GM19351 (cell line): Measurements from ENCODE around the gene C6orf15.
A peak's percentile ranks its signal among the peaks of the same experiment; 100 is the strongest.

Experiments
- ATAC-seq: cut with Tn5 transposase; IDR thresholded peaks from one replicate; pipeline ENCODE4 v1.9.1; 2021; ENCODE audit warnings: mild to moderate bottlenecking, moderate library complexity; ENCODE audit not compliant: unreplicated experiment

The C6orf15 gene

DNA sequence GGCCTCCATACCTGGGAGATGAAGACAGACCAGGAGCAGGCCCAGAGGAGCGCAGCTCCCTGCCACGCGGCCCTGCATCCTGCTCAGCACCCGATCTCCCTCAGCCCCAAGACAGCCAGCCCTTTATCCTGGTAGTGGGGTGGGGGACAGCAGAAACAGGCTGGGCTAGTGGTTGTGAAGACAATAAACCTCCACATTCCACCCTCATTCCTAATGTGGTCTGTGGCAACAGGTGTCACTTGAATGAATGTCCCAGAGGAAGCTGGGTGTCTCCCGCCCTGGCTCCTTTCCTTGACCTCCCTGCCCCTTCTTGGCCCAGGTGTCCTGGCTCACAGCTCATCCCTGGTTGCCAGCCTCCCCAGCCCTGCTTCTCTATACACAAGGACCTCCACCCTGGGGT, at the start of gene C6orf15:
Gene C6orf15 (minus strand): TSS at position 98 of the 400 bp plus-strand sequence. CDS start 20 bp downstream, at position 78.
- no peak for ATAC-seq

DNA sequence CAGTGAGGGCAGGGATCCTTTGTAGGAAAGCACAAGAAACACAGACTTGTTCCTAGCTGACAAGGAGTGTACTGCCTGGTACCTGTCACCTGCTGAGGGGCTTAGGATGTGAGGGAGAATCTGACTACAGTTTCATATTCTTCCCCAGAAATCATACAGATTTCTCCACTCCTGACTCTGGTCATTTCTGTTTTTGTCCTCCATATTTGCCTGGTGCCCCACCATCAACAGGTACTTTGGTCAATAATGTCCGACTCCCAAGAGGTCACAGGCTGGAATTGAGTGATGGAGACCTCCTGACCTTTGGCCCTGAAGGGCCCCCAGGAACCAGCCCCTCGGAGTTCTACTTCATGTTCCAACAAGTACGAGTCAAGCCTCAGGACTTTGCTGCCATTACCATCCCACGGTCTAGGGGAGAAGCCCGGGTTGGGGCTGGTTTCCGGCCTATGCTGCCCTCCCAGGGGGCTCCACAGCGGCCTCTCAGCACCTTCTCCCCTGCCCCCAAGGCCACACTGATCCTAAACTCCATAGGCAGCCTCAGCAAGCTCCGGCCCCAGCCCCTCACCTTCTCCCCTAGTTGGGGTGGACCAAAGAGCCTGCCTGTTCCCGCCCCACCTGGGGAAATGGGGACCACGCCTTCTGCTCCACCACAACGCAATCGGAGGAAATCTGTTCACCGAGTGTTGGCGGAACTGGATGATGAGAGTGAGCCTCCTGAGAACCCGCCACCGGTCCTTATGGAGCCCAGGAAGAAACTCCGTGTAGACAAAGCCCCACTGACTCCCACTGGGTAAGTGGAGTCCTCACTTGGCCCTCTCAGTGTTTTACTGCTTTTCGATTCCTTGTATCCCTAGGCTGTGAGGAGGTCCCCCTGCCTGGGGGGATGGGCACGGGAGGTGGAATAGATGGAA, 49.1 kb upstream of the C6orf15 start:
- no peak for ATAC-seq

DNA sequence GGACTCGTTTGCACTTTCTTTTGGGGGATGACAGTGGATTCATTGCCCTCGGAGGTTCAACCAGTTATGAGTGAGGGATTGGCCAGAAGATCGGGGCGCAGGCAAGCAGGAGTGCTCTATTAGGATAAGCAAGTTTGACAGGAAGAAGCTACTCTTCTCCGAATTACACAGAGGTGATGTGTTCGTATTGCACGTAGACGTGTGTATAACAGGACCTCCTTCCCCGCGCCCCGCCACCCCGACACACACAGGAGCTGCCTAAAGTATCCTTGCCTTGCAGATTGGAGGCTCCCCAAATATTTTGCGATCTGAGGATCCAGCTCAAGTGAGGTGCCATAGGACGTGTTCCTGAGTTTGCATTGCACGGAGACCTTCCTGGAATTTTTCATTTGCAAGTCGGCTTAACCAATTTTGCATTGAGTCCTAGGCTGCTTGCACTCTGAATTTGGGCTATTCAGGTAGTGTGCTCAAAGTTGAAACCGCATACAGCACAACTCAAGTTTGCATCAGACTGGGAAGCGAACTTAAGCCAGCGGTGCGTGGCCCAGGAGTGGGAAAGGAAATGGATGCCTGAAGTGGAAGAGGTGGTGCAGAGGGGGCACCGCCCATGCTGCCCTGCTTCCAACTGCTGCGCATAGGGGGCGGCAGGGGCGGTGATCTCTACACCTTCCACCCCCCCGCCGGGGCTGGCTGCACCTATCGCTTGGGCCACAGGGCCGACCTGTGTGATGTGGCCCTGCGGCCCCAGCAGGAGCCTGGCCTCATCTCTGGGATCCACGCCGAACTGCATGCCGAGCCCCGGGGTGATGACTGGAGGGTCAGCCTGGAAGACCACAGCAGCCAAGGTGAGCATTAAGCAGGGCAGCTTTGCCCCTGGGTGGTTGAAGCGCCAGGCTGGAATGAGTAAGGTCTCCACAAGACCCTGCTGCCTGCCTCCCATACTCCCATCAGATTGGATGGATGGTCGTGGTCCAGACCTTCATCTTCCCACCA, 46.8 kb upstream of the C6orf15 start:
- ATAC-seq: peak; percentile 5

DNA sequence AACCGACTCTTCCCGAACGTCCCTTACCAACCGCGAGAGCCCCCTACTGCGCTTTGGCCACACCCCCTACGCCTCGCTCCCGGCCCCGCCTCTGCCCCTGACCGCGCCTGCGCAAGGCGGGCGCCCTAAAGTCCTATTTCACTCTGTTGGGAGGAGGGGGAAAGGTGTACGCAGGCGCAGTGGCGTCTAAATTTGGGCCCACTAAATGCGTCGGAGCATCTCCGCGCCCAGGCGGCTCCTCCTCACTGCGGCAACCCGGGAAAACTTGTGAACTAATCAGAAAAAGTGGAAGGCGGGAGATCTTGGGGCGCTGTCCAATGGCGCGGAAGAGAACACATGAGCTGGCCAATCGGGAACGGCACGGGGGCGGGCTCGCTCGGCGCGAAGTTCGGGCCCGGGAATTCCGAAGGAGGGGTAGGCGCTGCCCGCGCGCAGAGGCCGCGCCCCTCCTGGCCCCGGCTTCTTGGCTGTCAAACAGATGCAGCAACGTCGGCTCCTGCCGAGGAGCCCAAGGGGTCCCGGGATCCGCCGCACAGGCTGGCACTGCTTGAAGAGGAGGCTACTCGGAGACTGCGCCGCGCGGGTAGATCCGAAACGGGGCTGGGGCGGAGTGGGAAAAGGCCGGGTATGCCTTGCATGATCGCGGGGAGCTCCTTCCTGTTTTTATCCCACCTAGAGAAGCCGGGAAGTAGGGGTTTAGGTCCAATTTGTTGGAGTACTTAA, 45.9 kb upstream of the C6orf15 start, which contains the start of gene TCF19:
Gene TCF19 (plus strand): TSS at position 450 of the 723 bp plus-strand sequence. CDS start 881 bp downstream, outside the sequence.
- ATAC-seq: peak; percentile 83

DNA sequence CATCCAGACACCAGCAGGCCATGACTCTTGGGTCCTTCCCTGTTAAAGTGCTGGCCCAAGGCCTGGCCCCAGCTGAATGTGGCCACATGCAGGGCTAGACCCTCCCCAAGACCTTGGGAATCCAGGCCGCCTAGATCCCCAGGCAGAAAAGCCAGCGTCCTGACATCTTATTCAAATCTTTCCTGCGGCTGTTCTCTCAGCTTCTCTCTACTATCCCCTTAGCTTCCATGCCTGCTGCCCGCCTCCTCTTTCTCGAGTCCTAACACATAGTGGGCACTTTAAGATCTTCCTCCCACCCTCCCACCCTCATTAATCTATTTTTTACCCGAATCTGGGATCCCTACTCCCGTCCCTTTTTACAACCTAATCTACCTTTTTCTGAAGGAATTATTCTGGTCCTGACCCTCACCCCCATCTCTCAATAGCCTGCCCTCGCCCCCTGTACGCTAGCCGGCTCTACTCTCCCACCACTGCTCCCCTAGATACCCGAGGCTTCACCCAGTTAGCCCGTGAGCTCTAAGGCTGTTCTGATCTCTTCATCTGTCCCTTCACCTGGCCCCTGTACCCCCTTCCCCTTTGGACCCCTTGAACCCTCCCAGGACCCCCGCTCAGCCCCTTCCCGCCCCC, 45.3 kb upstream of the C6orf15 start, which contains the start of gene CCHCR1:
Gene CCHCR1 (minus strand): TSS at position 290 of the 627 bp plus-strand sequence. CDS start 202 bp downstream, at position 88.
- ATAC-seq: peak; percentile 13

DNA sequence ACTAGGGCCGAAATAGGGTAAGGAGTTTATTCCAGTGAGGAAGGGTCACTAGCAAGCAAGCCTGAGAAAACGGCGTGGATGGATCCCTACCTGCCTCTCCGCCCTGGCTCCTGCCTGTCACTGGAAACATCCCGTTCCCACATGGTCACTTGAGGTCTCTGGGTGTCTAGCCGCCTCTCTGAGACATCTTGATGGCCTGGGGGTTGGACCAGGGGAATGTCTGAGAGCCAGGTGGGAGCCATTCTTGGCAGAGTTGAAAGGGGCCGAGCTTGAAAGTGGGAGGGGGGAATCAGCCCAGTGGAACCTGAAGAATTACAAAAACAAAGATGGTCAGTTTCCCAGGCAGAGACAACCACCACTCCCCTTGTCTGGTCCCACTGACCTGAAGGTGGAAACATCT, 44.3 kb upstream of the C6orf15 start:
- ATAC-seq: no peak

DNA sequence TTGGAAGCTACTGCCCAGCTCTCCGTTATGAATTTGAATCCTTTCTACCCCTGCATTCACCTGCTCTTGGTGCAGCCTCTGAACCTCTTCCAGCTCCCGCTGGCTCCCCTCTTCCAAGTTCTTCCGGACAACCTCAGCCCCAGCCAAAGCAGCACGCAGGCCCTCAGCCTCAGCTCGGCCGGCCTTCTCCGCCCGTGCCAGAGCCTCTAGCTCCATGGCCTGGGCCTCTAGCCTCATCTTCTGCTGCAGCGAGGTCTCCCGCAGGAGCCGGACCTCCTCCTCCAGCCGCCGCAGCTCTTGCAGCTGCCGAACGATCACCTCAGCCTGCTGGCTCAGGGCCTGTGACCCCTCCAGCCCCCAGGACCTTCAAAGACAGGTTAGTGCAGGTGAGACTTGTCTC, 42.1 kb upstream of the C6orf15 start:
- no peak for ATAC-seq

DNA sequence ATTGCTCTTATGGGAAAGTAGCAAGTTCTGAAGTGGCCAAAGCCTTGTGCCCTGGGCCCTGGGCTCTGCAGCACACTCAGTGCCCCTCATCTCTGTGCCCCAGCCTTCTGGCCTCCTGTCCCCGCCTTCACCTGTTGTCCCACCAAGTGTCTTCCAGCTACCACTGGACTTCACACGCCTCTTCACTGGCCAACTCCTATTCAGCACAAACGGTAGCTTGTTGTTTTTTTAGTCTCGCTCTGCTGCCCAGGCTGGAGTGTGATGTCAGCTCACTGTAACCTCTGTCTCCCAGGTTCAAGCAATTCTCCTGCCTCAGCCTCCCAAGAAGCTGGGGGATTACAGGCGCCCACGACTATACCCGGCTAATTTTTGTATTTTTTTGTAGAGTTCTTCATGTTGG, 40.4 kb upstream of the C6orf15 start:
- ATAC-seq: no peak

DNA sequence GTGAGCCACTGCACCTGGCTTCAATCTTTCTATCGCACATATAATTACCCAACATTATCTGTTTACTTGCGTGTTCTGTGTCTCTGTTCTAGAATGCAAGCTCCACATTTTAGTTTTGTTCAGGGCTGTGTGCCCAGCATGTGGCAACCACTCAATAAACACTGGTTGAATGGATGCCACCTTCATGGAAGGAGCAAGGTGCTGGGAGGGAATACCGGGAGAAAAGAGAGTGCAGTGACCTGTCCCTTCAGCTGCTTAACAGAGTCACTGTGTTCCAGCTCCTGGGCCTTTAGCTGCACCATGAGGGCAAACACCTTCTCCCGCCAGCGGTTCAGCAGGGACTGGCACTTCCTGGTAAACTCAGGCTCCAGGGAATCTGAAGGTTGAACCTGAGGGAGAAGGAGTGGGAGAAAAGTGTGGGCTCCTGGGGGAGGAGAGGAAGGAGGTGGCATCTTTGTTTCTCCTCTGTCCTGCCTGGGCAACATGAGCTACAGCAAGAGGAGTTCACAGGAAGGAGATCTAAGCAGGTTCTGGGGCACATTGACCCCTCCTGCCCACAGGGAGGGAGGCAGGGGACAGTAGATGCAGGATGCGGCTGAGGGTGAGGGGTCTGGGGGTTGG, 37.6 kb upstream of the C6orf15 start:
- ATAC-seq: no peak

DNA sequence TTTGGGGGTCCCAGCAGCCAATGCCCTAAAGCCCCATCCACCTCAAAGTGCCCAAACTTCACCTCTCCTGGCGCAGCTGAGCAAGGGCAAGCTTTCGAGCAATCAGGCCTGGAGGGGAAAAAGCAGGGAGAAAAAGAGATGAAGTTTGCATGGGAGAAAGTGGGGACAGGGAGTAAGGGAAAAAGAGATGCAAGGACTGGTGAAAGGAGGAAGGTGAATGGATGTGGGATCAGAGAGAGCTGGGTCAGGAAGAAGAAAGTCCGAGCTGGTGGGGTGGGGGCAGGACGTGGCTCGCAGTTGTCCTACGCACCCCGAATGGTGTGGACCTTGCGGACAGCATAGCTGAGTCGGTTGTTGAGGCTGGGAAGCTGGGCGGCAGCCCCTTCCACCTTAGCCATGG, 33.0 kb upstream of the C6orf15 start:
- ATAC-seq: no peak

DNA sequence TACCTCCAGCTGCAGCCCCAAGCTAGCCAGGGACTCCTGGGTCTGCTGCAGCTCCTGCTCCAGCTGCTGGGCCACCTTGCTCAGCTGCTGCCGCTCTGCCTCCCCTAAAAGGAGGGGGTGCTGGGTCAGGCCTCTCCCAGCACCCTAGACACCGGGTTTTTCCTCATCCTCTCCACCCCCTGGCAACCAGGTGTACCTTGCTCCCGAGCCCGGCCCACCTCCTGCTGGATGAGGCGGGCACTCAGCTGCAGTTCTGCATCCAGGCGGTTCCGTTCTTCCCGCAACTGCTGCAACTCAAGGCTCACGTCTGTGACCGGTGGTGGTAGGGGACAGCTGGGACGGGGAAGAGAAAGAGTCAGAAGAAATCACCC, 32.6 kb upstream of the C6orf15 start:
- no peak for ATAC-seq

DNA sequence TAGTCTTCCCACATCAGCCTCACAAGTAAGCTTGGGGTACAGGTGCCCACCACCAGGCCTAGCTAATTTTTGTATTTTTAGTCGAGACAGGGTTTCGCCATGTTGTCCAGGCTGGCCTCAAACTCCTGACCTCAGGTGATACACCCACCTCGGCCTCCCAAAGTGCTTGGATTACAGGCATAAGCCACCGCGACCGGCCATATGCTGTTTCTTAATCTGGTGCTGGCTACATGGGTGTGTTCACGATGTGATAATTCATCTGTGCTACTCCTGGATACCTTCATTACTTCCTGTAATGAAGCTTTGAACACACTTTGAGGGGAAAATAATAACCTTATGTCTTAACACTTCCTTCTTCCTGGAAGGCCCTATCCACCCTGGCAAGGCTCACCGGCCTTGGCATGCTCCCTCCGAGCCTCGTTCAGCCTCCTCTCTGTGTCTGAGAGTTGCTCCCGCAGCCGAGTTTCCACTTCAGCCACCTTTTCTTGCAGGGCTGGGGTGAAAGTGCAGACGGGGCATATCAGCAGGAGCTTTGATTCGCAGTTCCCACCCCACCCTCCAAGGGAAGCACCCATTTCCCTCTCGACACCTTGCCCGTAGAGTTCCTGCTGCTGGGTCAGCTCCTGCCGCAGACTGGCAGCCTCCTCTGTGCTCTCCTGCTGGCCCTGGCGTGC, 32.1 kb upstream of the C6orf15 start:
- no peak for ATAC-seq

DNA sequence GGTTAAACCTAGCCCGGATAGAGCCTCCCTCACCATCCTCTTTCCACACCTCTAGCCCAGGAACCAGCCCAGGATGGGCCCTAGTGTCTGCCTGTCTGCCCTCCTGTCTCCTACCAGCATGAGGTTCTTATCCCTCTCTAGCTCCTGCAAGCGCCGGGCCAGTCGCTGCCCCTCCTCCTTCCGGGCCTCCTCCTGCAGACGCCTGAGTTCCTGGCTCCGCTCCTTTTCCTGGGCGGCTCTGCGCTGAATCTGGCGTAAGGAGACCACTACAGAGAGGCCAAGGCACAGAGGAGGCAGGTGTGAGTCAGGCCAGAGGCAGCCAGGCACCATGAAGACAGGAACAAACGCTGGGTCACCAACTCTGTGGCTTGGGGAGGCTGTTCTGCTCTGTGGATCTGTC, 30.8 kb upstream of the C6orf15 start:
- ATAC-seq: no peak

DNA sequence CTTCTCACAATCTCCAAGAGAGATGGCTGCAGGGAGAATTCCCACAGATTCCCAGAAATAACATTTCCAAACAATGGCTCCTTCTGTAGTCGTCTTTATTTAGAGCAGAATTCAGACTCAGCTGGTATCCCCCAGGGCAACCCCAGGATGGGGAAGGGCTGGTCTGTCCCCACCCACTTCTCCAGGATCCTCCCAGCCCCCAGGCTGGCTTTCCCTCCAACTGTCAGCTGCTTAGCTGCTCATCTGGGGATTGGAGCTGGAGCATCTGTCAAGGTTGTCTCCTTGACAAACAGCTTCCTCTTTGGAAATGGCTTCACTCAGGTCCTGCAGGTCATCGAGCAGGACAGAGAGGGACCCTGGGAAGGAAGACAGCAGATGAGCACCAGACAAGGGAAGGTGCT, 30.0 kb upstream of the C6orf15 start:
- no peak for ATAC-seq

DNA sequence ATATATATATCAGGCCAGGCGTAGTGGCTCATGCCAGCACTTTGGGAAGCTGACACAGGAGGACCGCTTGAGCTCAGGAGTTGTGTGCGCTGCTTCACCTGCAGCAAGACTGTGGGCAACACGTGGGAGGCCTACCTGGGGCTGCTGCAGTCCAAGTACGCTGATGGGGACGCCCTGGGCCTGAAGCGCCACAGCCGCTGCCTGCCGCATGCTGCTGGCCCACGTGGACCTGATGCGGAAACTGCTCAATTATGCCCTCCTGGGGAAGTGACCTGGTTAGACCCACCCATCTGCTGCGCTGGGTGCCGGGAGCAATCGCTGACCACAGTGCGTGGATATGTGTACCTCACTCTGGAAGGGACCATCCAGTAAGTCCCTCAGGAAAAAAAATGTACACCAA, 28.3 kb upstream of the C6orf15 start:
- no peak for ATAC-seq

DNA sequence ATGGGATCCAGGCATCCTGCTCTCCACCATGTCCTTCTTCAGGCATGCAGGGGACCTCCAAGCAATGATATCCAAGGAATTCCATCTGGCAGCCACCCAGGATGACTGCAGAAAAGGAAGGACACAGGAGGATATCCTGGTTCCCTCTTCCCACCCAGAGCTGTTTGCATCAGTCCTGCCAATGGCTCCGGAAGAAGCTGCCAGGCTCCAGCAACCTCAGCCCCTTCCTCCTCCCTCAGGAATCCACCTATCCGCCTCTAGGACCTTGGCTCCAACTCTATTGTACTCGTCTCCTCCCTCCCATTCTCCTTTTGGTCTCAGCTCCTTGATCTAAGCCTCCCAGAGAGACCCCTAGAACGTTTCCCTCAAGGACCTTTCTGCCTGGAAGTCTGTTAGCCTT, 27.2 kb upstream of the C6orf15 start:
- ATAC-seq: no peak

DNA sequence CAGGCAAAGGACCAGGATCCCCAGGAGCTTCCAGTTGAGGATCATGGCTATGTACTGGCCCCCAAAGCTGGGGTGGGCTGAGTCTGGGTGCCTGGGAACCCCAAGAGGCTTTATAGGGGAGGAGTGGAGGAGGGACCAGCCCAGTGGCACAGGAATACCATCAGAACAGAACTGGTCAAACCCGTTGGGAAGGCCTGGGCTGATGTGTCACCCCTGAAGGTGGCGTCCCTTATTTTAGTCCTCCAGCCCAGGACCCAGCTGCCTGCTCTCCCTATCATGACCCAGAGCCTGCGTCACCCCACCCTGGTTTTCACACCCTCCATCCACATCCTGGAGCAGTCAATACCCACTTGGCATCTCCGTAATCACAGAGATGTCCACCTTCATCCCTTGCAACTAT, 26.6 kb upstream of the C6orf15 start, which contains the start of gene PSORS1C2:
Gene PSORS1C2 (minus strand): TSS at position 85 of the 400 bp plus-strand sequence. CDS start 40 bp downstream, at position 45.
- ATAC-seq: no peak

DNA sequence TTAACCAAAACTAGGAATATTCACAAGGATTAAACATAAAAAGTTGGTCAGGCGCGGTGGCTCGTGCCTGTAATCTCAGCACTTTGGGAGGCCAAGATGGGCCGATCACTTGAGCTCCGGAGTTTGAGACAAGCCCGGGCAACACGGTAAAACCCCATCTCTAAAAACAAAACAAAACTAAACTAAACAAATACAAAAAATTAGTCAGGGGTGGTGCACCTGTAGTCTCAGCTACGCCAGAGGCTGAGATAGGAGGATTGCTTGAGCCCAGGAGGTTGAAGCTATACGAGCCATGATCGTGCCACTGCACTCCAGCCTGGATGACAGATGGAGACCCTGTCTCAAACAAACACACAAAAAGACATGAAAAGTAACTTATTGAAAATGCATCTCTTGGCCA, 23.3 kb upstream of the C6orf15 start:
- ATAC-seq: no peak

DNA sequence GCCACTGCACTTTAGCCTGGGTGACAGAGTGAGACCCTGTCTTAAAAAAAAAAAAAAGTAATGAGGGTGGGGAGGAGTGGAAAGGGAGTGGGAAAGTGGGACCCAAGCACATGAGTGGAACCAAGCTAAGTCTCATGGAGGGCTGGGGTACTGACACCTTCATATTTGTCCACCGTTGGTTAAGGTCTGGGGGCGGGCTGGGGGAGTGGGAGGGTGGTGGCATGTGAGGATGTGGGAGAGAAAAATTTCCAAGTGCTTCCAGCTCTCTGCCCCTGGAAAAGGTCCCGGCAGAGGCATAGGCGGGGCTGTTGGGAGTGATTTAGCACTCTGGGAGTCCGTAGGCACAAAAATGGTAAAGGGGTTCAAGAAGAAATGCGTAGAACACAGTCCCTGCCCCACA, 20.4 kb upstream of the C6orf15 start:
- no peak for ATAC-seq
